K562 (cell line): ENCODE results near the gene BRD4. TPM values are rescaled to one million over a fixed set of nuclear protein-coding genes. Genes with fewer than 3 reads are reported as not detected.
A peak's percentile ranks its signal among the peaks of the same experiment; 100 is the strongest.

Experiments
- ATAC-seq: fragments of 200-7000 bp; cut with Tn5 transposase; 3 replicates; pipeline ENCODE4 v1.9.1; 2020; ENCODE audit warnings: moderate library complexity
- BruUV-seq: library from RNA; stranded (reverse); fragments of 400-500 nt; replicated peaks from 2 replicates; lab custom pipeline; 2021; lab: Mats Ljungman, UMichigan
- CTCF ChIA-PET: fragments of 300-600 bp; formaldehyde crosslinking; extraction: SDS; loops from one replicate; lab custom pipeline; 2021; ENCODE audit warnings: low intra/inter-chr PET ratio; lab: Yijun Ruan, JAX
- POLR2A ChIA-PET: fragments of 300-600, 350-650 bp; sonication (Branson Sonifier 250); formaldehyde crosslinking; extraction: SDS; loops from one replicate; lab custom pipeline; 2021; ENCODE audit warnings: antibody characterized with exemption, inconsistent platforms; lab: Yijun Ruan, JAX
- DNase-seq, 4 experiments: peaks; one replicate each; pipeline versions ENCODE4 v3.0.0 to v3.0.0-alpha.2; 2011 to 2018; ENCODE audit warnings: low spot score in 3 of 4, mixed read lengths in 3 of 4; ENCODE audit errors: extremely low read depth in 1 of 4
- FAIRE-seq: peaks from 2 replicates; lab custom pipeline; 2011; peaks lifted over from hg19 to GRCh38; lab: Jason Lieb, UNC
- H2AFZ ChIP-seq: 2 replicates; pipeline ENCODE4 v1.6.0; 2011; ENCODE audit warnings: low read depth, low read length, control low read depth, inconsistent platforms
- H3K27ac ChIP-seq: fragments of 200-600 bp; 3 replicates; pipeline ENCODE4 v1.8.0; 2011; ENCODE audit warnings: low read depth, mild to moderate bottlenecking, control low read depth, inconsistent platforms, low read length, moderate library complexity, mixed read lengths; ENCODE audit errors: extremely low read depth
- H3K27me3 ChIP-seq, 2 experiments: fragments of 300-600 bp in 1 of 2; 2 replicates in 1 of 2; 3 replicates in 1 of 2; pipeline versions ENCODE4 v1.6.0 to v1.8.0; 2011; ENCODE audit warnings: inconsistent platforms in 2 of 2, low read length in 2 of 2, mild to moderate bottlenecking in 1 of 2, mixed read lengths in 1 of 2, moderate library complexity in 1 of 2; ENCODE audit not compliant: control insufficient read depth in 2 of 2, insufficient read depth in 2 of 2
- H3K36me3 ChIP-seq: fragments of 300-600 bp; 3 replicates; pipeline ENCODE4 v1.8.0; 2011; ENCODE audit warnings: mild to moderate bottlenecking, low read length, inconsistent platforms; ENCODE audit not compliant: control insufficient read depth, insufficient read depth
- H3K4me1 ChIP-seq, 2 experiments: fragments of 200-600 bp in 1 of 2; replicated peaks in 1 of 2; 2 replicates in 1 of 2; 3 replicates in 1 of 2; pipeline versions ENCODE4 v1.5.1 to v1.8.0; 2011; ENCODE audit warnings: inconsistent platforms in 2 of 2, low read length in 2 of 2, mild to moderate bottlenecking in 1 of 2, mixed read lengths in 1 of 2, moderate library complexity in 1 of 2; ENCODE audit not compliant: control insufficient read depth in 2 of 2, insufficient read depth in 2 of 2
- H3K4me2 ChIP-seq: 2 replicates; pipeline ENCODE4 v1.6.1; 2011; ENCODE audit warnings: low read length, control low read depth, inconsistent platforms, mixed read lengths; ENCODE audit not compliant: insufficient read depth
- H3K4me3 ChIP-seq: fragments of 200-600 bp; sonication (generic), shearing (Covaris generic); 2 replicates; pipeline ENCODE4 v1.5.1; 2016; ENCODE audit warnings: control low read depth, inconsistent platforms
- H3K79me2 ChIP-seq: fragments of 200-600 bp; 3 replicates; pipeline ENCODE4 v1.8.0; 2011; ENCODE audit warnings: low read length, inconsistent platforms; ENCODE audit not compliant: control insufficient read depth, insufficient read depth
- H3K9ac ChIP-seq, 2 experiments: 2 replicates each; pipeline versions ENCODE4 v1.6.0 to v1.6.1; 2011; ENCODE audit warnings: low read depth in 2 of 2, low read length in 2 of 2, control low read depth in 1 of 2, inconsistent platforms in 1 of 2, mild to moderate bottlenecking in 1 of 2, mixed read lengths in 1 of 2; ENCODE audit not compliant: insufficient read depth in 1 of 2
- H3K9me1 ChIP-seq: one replicate; pipeline ENCODE4 v1.6.0; 2011; ENCODE audit warnings: inconsistent platforms, mild to moderate bottlenecking, low read length, moderate library complexity; ENCODE audit not compliant: control insufficient read depth, insufficient read depth
- H3K9me3 ChIP-seq: replicated peaks from 2 replicates; pipeline ENCODE4 v1.5.1; 2011; ENCODE audit warnings: low read depth, low read length, inconsistent platforms; ENCODE audit not compliant: control insufficient read depth, insufficient read depth
- H4K20me1 ChIP-seq: replicated peaks from 2 replicates; pipeline ENCODE4 v1.6.1; 2011; ENCODE audit warnings: low read length, inconsistent platforms, mixed read lengths; ENCODE audit not compliant: control insufficient read depth, insufficient read depth
- CREB1 ChIP-seq, 2 experiments: sonication (generic) in 1 of 2; formaldehyde crosslinking in 1 of 2; IDR thresholded peaks; 2 replicates each; pipeline versions ENCODE4 v1.6.1 to v1.8.0; 2012 to 2022; ENCODE audit warnings: inconsistent platforms in 1 of 2, mild to moderate bottlenecking in 1 of 2, missing genetic modification reagents in 1 of 2, moderate library complexity in 1 of 2
- FOXO4 ChIP-seq: fragments of 450-650 bp; formaldehyde crosslinking; IDR thresholded peaks from 2 replicates; pipeline ENCODE4 v1.4.0; 2020; ENCODE audit warnings: mild to moderate bottlenecking, moderate library complexity
- HNRNPLL ChIP-seq: fragments of 200-400 bp; formaldehyde crosslinking; IDR thresholded peaks from 2 replicates; pipeline ENCODE4 v1.6.1; 2017; ENCODE audit warnings: low read length, low read depth, mild to moderate bottlenecking; ENCODE audit not compliant: poor library complexity, severe bottlenecking
- HSF4 ChIP-seq: fragments of 250-450 bp; sonication (Bioruptor Pico); IDR thresholded peaks from 2 replicates; pipeline ENCODE4 v2.1.2; 2022; ENCODE audit warnings: mild to moderate bottlenecking, moderate library complexity, borderline replicate concordance
- JUND ChIP-seq, 2 experiments: IDR thresholded peaks; 2 replicates in 1 of 2; 3 replicates in 1 of 2; pipeline ENCODE4 v1.6.1; 2011; ENCODE audit warnings: borderline replicate concordance in 2 of 2, low read depth in 2 of 2, low read length in 2 of 2, improper control_type of control experiment in 1 of 2, missing biosample characterization in 1 of 2, missing genetic modification characterization in 1 of 2, missing genetic modification reagents in 1 of 2
- MBD2 ChIP-seq: sonication (generic); IDR thresholded peaks from 2 replicates; pipeline ENCODE4 v1.6.1; 2016; ENCODE audit warnings: low read depth, borderline replicate concordance
- NELFE ChIP-seq: IDR thresholded peaks from 2 replicates; pipeline ENCODE4 v1.6.1; 2011; ENCODE audit warnings: mild to moderate bottlenecking; ENCODE audit not compliant: insufficient read depth, insufficient read length
- SETDB1 ChIP-seq: IDR thresholded peaks from one replicate; pipeline ENCODE4 v1.6.1; 2012; ENCODE audit warnings: low read length, control low read depth, inconsistent platforms
- STAT6 ChIP-seq: sonication (generic); formaldehyde crosslinking; IDR thresholded peaks from 2 replicates; pipeline ENCODE4 v1.8.1; 2023; ENCODE audit warnings: mild to moderate bottlenecking, missing genetic modification reagents
- TAF9B ChIP-seq: fragments of 450-650 bp; IDR thresholded peaks from 2 replicates; pipeline ENCODE4 v1.6.1; 2018; ENCODE audit warnings: mild to moderate bottlenecking; ENCODE audit not compliant: partially characterized antibody
- TCF7L2 ChIP-seq: fragments of 150-350 bp; IDR thresholded peaks from 2 replicates; pipeline ENCODE4 v1.6.1; 2016; ENCODE audit warnings: low read depth, mild to moderate bottlenecking, low read length, moderate library complexity
- ZNF778 ChIP-seq: fragments of 450-650 bp; formaldehyde crosslinking; IDR thresholded peaks from 2 replicates; pipeline ENCODE4 v1.4.0; 2020; ENCODE audit warnings: mild to moderate bottlenecking, moderate library complexity
- WGBS: fragments of 100-300 bp; shearing (Covaris generic); methylation state at CpG from one replicate; pipeline ENCODE4 v1.1.6; 2016; ENCODE audit warnings: low coverage, mixed read lengths; ENCODE audit not compliant: insufficient coverage; ENCODE audit errors: missing lambda C conversion rate; 5-methylcytosine and 5-hydroxymethylcytosine counted together
- in situ Hi-C: fragments of 300-500 bp; cut with MboI; formaldehyde crosslinking; loops from 4 replicates; pipeline ENCODE4 v1.15.0; 2018; ENCODE audit warnings: inconsistent platforms, mixed read lengths
- intact Hi-C: fragments of 100-400 bp; cut with micrococcal nuclease; formaldehyde crosslinking; loops from 2 replicates; pipeline ENCODE4 v1.14.2; 2022
- polyA plus RNA-seq, 8 experiments: library from polyadenylated mRNA; depleted of rRNA in 4 of 8; stranded (reverse) in 5 of 8; unstranded in 3 of 8; fragments of >200 nt; fragmentation: Nextera tagmentation in 2 of 8; fragmentation: Illumina TruSeq in 1 of 8; extraction: Ambion mirVana in 2 of 8; extraction: Trizol in 1 of 8; gene quantifications; 2 replicates each; pipeline versions ENCODE4 v1.2.1 to v1.2.3, GENCODE V29; 2011 to 2014; ENCODE audit warnings: inconsistent platforms in 1 of 8, missing spikeins in 1 of 8
- total RNA-seq, 7 experiments: library from RNA; depleted of rRNA in 6 of 7; stranded (reverse); fragments of >200 nt in 6 of 7; fragmentation: Illumina TruSeq in 2 of 7; extraction: Trizol in 2 of 7; gene quantifications; 2 replicates each; pipeline versions ENCODE4 v1.2.1 to v1.2.3, GENCODE V29; 2011 to 2021; ENCODE audit warnings: low replicate concordance in 1 of 7
- TF ChIP-seq, protein P1 (sequence below): fragments of 200-800 bp; sonication (Bioruptor generic); IDR thresholded peaks from 2 replicates; pipeline ENCODE4 v1.6.1; 2017; ENCODE audit warnings: missing genetic modification characterization, missing compliant biosample characterization
- TF ChIP-seq, protein P2 (sequence below): fragments of 250-450 bp; sonication (Bioruptor Pico); IDR thresholded peaks from 2 replicates; pipeline ENCODE4 v1.9.0; 2021; ENCODE audit warnings: mild to moderate bottlenecking

The BRD4 gene
- total and polyA plus RNA-seq, 9 of the 15 experiments (the other 6 are each of a cell fraction or from before 2014, with no cell fraction given): 1.8 to 105 (median 15.6) TPM

DNA sequence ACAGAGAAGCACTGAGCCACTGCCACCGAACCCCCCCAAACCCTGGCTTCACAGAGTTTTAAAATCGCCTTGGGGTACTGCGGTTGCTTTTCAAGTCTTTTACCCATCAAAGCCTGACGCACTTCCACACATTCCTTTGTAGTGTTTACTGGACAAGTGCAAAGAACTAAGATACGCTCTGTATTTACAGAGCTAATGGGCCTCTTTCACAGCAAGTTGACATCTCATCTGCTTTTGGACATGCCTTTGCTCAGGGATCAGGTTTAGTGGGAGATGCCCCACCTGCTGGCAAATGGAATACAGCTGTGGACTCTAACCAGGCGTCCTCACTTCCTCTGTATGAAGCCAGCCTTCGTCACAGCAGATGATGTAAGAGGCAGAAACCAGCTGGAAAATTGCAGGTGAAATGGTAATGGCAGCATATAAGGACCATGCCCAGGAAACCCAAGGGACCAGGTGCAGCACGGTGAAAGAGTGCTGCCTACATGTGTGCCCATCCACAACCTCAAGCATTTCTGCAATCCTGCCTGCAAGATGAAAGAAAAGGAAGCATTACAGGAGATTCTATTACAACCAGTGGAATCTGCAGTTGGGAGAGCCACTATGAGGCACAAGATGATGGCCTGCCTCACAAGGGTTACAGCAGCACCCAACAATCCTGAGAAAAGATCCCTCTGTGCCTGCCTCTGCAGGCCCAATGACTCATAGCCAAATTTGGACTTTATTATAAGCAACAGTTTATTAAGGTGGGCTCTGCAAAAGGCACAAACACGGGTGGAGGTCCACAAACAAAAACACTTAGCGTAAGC is 34.7 kb downstream of the BRD4 start:
- Histone ChIP-seq H3K27me3 (no peaks in the 10 kb centered on the region), H3K4me1 (peaks cover 9 to 71% of the 10 kb centered on the region in 2 experiments; a peak in 4 of 5 replicates), H3K79me2 (peaks cover 98% of the 10 kb centered on the region), H3K9ac (peak overlapping the region in 1 of 2 experiments; percentile 11; a peak in 2 of 4 replicates), H3K36me3 (peaks cover 30% of the 10 kb centered on the region; the same call in 2 of the 3 replicates), H3K4me2 (no peak overlapping the region), H3K9me3 (no peaks in the 10 kb centered on the region), H3K4me3 (no peak overlapping the region), H3K9me1 (peaks cover 3% of the 10 kb centered on the region), H4K20me1 (peaks cover 67% of the 10 kb centered on the region), H3K27ac (peak overlapping the region; percentile 37; the same call in 2 of the 3 replicates), H2AFZ (no peak overlapping the region)
- ATAC-seq (peak; percentile 67), FAIRE-seq (no peak), DNase-seq (peak in 1 of 4 experiments; percentile 34)
- WGBS: 68% methylated on average over 10 of the region's 10 CpGs
- no TSS peak for BruUV-seq
- in situ Hi-C loops (no loop called here), intact Hi-C loops (no loop called here)
- POLR2A ChIA-PET: interaction anchor here (0.7 to 2.6 kb wide), 6 partner anchors 8 to 32 kb away, joined by 3 to 13 read pairs (median 3); no protein-coding TSS in a partner anchor
- CTCF ChIA-PET: no interaction called here
- no peak for TF ChIP-seq ZNF778 (CRISPR knock-in tag)
- peak; percentile 74; the same call in 1 of the 2 replicates for TF ChIP-seq HSF4 (CRISPR knock-in tag)
- TF ChIP-seq, protein P1, sequence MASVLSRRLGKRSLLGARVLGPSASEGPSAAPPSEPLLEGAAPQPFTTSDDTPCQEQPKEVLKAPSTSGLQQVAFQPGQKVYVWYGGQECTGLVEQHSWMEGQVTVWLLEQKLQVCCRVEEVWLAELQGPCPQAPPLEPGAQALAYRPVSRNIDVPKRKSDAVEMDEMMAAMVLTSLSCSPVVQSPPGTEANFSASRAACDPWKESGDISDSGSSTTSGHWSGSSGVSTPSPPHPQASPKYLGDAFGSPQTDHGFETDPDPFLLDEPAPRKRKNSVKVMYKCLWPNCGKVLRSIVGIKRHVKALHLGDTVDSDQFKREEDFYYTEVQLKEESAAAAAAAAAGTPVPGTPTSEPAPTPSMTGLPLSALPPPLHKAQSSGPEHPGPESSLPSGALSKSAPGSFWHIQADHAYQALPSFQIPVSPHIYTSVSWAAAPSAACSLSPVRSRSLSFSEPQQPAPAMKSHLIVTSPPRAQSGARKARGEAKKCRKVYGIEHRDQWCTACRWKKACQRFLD (CRISPR knock-in tag): peak; percentile 75; the same call in 1 of the 2 replicates
- no peak for TF ChIP-seq NELFE
- TF ChIP-seq TCF7L2: no peak
- TF ChIP-seq JUND (IDR thresholded peaks at IDR 0.05; ENCODE audit: borderline replicate concordance, low read depth, low read length): peak; percentile 73
- peak; percentile 46; the same call in 1 of the 3 replicates for TF ChIP-seq JUND (tag; IDR thresholded peaks at IDR 0.05; ENCODE audit: borderline replicate concordance, low read depth, low read length)
- TF ChIP-seq FOXO4: no peak
- no peak for TF ChIP-seq MBD2
- TF ChIP-seq, protein P2, sequence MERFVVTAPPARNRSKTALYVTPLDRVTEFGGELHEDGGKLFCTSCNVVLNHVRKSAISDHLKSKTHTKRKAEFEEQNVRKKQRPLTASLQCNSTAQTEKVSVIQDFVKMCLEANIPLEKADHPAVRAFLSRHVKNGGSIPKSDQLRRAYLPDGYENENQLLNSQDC (CRISPR knock-in tag): no peak
- TF ChIP-seq STAT6 (CRISPR knock-in tag): no peak
- TF ChIP-seq SETDB1: no peak
- TF ChIP-seq CREB1 (IDR thresholded peaks at IDR 0.05): no peak
- TF ChIP-seq CREB1 (CRISPR knock-in tag; IDR thresholded peaks at IDR 0.05): peak; percentile 36; the same call in 1 of the 2 replicates
- TF ChIP-seq TAF9B: no peak
- no peak for TF ChIP-seq HNRNPLL
